Keratinocyte (primary cell): ENCODE data around the gene TLL1. TPM values are rescaled to one million over a fixed set of nuclear protein-coding genes. Genes with fewer than 3 reads are reported as not detected.

Experiments
- DNase-seq: peaks from one replicate; pipeline ENCODE4 v3.0.0-alpha.2; 2011; ENCODE audit warnings: low read depth, missing footprints, low spot score
- FAIRE-seq: peaks from 2 replicates; lab custom pipeline; 2011; peaks lifted over from hg19 to GRCh38; lab: Jason Lieb, UNC
- H2AFZ ChIP-seq: 2 replicates; pipeline ENCODE4 v1.6.0; 2012; ENCODE audit warnings: low read length, control low read depth, inconsistent platforms; ENCODE audit not compliant: control insufficient read depth
- H3K27ac ChIP-seq: 2 replicates; pipeline ENCODE4 v1.5.1; 2011; ENCODE audit warnings: low read length; ENCODE audit not compliant: control insufficient read depth, insufficient read depth
- H3K27me3 ChIP-seq: 3 replicates; pipeline ENCODE4 v1.6.0; 2011; ENCODE audit warnings: low read length; ENCODE audit not compliant: control insufficient read depth, insufficient read depth; ENCODE audit errors: extremely low read depth
- H3K36me3 ChIP-seq, 2 experiments: 2 replicates in 1 of 2; 3 replicates in 1 of 2; pipeline ENCODE4 v1.5.1; 2011; ENCODE audit warnings: low read length in 2 of 2, mild to moderate bottlenecking in 1 of 2; ENCODE audit not compliant: control insufficient read depth in 2 of 2, insufficient read depth in 2 of 2; ENCODE audit errors: extremely low read depth in 1 of 2
- H3K4me1 ChIP-seq: 3 replicates; pipeline ENCODE4 v1.5.1; 2011; ENCODE audit warnings: low read length; ENCODE audit not compliant: control insufficient read depth, insufficient read depth; ENCODE audit errors: extremely low read depth
- H3K4me2 ChIP-seq: 3 replicates; pipeline ENCODE4 v1.6.0; 2011; ENCODE audit warnings: low read depth, low read length; ENCODE audit not compliant: control insufficient read depth, insufficient read depth; ENCODE audit errors: extremely low read depth
- H3K4me3 ChIP-seq, 3 experiments: fragments of 200-600 bp in 1 of 3; sonication (generic) in 1 of 3; 2 replicates in 2 of 3; 3 replicates in 1 of 3; pipeline ENCODE4 v1.5.1; 2011 to 2016; ENCODE audit warnings: low read length in 3 of 3, mild to moderate bottlenecking in 3 of 3, control low read depth in 2 of 3, inconsistent platforms in 1 of 3, low read depth in 1 of 3, mixed read lengths in 1 of 3, mixed run types in 1 of 3, moderate library complexity in 1 of 3; ENCODE audit not compliant: control insufficient read depth in 2 of 3, insufficient read depth in 2 of 3; ENCODE audit errors: extremely low read depth in 1 of 3
- H3K79me2 ChIP-seq: 2 replicates; pipeline ENCODE4 v1.6.0; 2012; ENCODE audit warnings: low read length; ENCODE audit not compliant: control insufficient read depth, insufficient read depth
- H3K9ac ChIP-seq: 3 replicates; pipeline ENCODE4 v1.6.0; 2011; ENCODE audit warnings: low read length; ENCODE audit not compliant: control insufficient read depth, insufficient read depth; ENCODE audit errors: extremely low read depth
- H3K9me1 ChIP-seq: 3 replicates; pipeline ENCODE4 v1.6.0; 2011; ENCODE audit warnings: low read length; ENCODE audit not compliant: control insufficient read depth, insufficient read depth; ENCODE audit errors: extremely low read depth
- H3K9me3 ChIP-seq: 2 replicates; pipeline ENCODE4 v1.5.1; 2012; ENCODE audit warnings: low read depth, low read length; ENCODE audit not compliant: control insufficient read depth
- H4K20me1 ChIP-seq: 3 replicates; pipeline ENCODE4 v1.6.0; 2011; ENCODE audit warnings: low read length; ENCODE audit not compliant: control insufficient read depth, insufficient read depth; ENCODE audit errors: extremely low read depth
- EZH2 ChIP-seq: IDR thresholded peaks from one replicate; pipeline ENCODE4 v1.6.1; 2012; ENCODE audit warnings: inconsistent platforms, mild to moderate bottlenecking, low read length, moderate library complexity
- dilution Hi-C: fragments of 300-500 bp; cut with MboI; formaldehyde crosslinking; loops from one replicate; pipeline ENCODE4 v1.7.0; 2020; ENCODE audit warnings: low sequenced_read_pairs; ENCODE audit not compliant: extremely low pct_ligation_motif_present
- polyA plus RNA-seq, 5 experiments: library from polyadenylated mRNA; depleted of rRNA in 3 of 5; stranded (reverse) in 3 of 5; stranded (forward) in 1 of 5; unstranded in 1 of 5; fragments of >200 nt; gene quantifications; 1 replicate in 1 of 5; 2 replicates in 3 of 5; 3 replicates in 1 of 5; pipeline versions ENCODE4 v1.2.1 to v1.2.3, GENCODE V29; 2011 to 2012; ENCODE audit warnings: missing spikeins in 2 of 5, low read depth in 1 of 5, low replicate concordance in 1 of 5
- TF ChIP-seq, protein P1 (sequence below), 3 experiments: IDR thresholded peaks in 1 of 3; conservative IDR thresholded peaks in 1 of 3; optimal IDR thresholded peaks in 1 of 3; 2 replicates in 2 of 3; 3 replicates in 1 of 3; pipeline versions ENCODE3 to v1.5.1; 2011; ENCODE audit warnings: low read length in 3 of 3, mild to moderate bottlenecking in 3 of 3, moderate library complexity in 2 of 3, control low read depth in 1 of 3, inconsistent platforms in 1 of 3; ENCODE audit not compliant: insufficient read depth in 2 of 3; ENCODE audit errors: extremely low read depth in 1 of 3

Gene TLL1
- polyA plus RNA-seq, 1 donor (not counting 4 experiments of a cell fraction or from before 2014, with no cell fraction given) = 1.5 TPM

DNA sequence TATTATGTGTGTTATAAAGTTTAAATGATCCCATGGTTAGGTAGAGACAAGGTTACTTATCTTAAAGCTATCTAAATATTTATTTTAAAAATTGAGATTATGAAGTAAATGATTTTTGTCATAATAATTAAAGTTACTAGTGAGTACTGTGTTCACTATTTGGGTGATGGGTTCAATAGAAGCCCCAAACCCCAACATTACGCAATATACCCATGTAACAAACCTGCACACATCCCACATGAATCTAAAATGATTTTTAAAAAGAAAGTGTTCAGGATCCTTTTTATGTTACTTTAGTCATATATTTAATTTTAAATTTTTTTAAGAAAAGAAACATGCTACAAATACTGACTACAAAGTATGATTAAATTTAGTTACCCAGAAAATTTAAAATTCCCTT is 193.9 kb downstream of the TLL1 start:
- dilution Hi-C loops = no loop called here
- Histone ChIP-seq H3K4me2 (no peak overlapping the region), H3K4me3 (no peak overlapping the region), H2AFZ (no peak overlapping the region), H3K4me1 (peaks cover 17% of the 10 kb centered on the region), H3K27ac (no peak overlapping the region), H3K27me3 (no peaks in the 10 kb centered on the region), H3K9ac (no peak overlapping the region), H3K79me2 (no peaks in the 10 kb centered on the region), H3K36me3 (no peaks in the 10 kb centered on the region), H4K20me1 (no peaks in the 10 kb centered on the region), H3K9me1 (no peaks in the 10 kb centered on the region), H3K9me3 (no peaks in the 10 kb centered on the region)
- DNase-seq = no peak
- FAIRE-seq = no peak
- no peak for TF ChIP-seq EZH2
- TF ChIP-seq, protein P1, sequence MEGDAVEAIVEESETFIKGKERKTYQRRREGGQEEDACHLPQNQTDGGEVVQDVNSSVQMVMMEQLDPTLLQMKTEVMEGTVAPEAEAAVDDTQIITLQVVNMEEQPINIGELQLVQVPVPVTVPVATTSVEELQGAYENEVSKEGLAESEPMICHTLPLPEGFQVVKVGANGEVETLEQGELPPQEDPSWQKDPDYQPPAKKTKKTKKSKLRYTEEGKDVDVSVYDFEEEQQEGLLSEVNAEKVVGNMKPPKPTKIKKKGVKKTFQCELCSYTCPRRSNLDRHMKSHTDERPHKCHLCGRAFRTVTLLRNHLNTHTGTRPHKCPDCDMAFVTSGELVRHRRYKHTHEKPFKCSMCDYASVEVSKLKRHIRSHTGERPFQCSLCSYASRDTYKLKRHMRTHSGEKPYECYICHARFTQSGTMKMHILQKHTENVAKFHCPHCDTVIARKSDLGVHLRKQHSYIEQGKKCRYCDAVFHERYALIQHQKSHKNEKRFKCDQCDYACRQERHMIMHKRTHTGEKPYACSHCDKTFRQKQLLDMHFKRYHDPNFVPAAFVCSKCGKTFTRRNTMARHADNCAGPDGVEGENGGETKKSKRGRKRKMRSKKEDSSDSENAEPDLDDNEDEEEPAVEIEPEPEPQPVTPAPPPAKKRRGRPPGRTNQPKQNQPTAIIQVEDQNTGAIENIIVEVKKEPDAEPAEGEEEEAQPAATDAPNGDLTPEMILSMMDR (optimal IDR thresholded peaks at IDR 0.05 in 1 of 3, IDR thresholded peaks at IDR 0.05 in 1 of 3, conservative IDR thresholded peaks at IDR 0.05 in 1 of 3; ENCODE audit: extremely low read depth in 1 of 3, insufficient read depth in 2 of 3, low read length in 3 of 3) = no peak

DNA sequence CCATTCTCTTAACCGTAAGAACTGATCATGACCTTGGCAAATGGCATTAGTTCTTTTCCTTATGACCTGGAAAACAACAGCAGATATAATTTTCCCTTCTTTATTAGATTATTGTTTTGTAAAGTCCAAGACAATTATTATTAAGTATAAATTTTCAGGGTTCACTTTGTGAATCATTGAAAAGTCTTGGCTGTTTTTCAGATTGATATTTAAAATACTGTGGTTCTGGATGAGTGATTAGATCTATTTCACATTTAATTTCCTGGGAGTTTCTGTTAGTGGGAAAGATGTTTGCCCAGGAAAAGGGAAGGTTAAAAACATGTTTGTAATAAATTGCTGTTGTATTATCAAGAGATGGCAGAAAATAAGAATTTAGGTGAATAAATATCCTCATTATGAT is 194.9 kb downstream of the TLL1 start:
- Histone ChIP-seq H3K9me1 (no peaks in the 10 kb centered on the region), H3K9ac (no peak overlapping the region), H3K4me2 (no peak overlapping the region), H2AFZ (no peak overlapping the region), H4K20me1 (no peaks in the 10 kb centered on the region), H3K36me3 (no peaks in the 10 kb centered on the region), H3K9me3 (no peaks in the 10 kb centered on the region), H3K27me3 (no peaks in the 10 kb centered on the region), H3K27ac (no peak overlapping the region), H3K4me1 (peaks cover 17% of the 10 kb centered on the region), H3K79me2 (no peaks in the 10 kb centered on the region), H3K4me3 (no peak overlapping the region)
- TF ChIP-seq EZH2 = no peak
- TF ChIP-seq, protein P1 (optimal IDR thresholded peaks at IDR 0.05 in 1 of 3, IDR thresholded peaks at IDR 0.05 in 1 of 3, conservative IDR thresholded peaks at IDR 0.05 in 1 of 3; ENCODE audit: extremely low read depth in 1 of 3, insufficient read depth in 2 of 3, low read length in 3 of 3) = no peak
- FAIRE-seq (no peak), DNase-seq (no peak)
- dilution Hi-C loops = no loop called here
